Esophagus muscularis mucosa (tissue), 4 donors: ENCODE data around the gene FAM107B. TPM values are rescaled to one million over a fixed set of nuclear protein-coding genes. Genes with fewer than 3 reads are reported as not detected.
A peak's percentile ranks its signal among the peaks of the same experiment; 100 is the strongest.

Experiments
- DNase-seq: peaks from one replicate; pipeline ENCODE4 v3.0.0-alpha.2; 2017; ENCODE audit errors: extremely low spot score
- H3K27ac ChIP-seq, 4 donors: fragments of 200-600 bp; sonication (generic); replicated peaks in 1 of 4; 1 replicate in 3 of 4; 2 replicates in 1 of 4; pipeline ENCODE4 v1.5.1; 2016 to 2019; ENCODE audit warnings: mild to moderate bottlenecking in 1 of 4
- H3K27me3 ChIP-seq, 4 donors: fragments of 200-600 bp; sonication (generic); one replicate each; pipeline versions ENCODE4 v1.5.1 to v1.6.0; 2016 to 2019
- H3K36me3 ChIP-seq, 4 donors: fragments of 200-600 bp; sonication (generic); one replicate each; pipeline ENCODE4 v1.5.1; 2016 to 2019
- H3K4me1 ChIP-seq, 4 donors: fragments of 200-600 bp; sonication (generic); one replicate each; pipeline ENCODE4 v1.5.1; 2016 to 2019
- H3K4me3 ChIP-seq, 4 donors: fragments of 200-600 bp; sonication (generic); 1 replicate in 2 of 4; 2 replicates in 2 of 4; pipeline ENCODE4 v1.5.1; 2016 to 2019; ENCODE audit warnings: mild to moderate bottlenecking in 4 of 4, moderate library complexity in 1 of 4
- H3K9me3 ChIP-seq, 4 donors: fragments of 200-600 bp; sonication (generic); 1 replicate in 3 of 4; 2 replicates in 1 of 4; pipeline ENCODE4 v1.5.1; 2016 to 2019
- EP300 ChIP-seq: sonication (generic); formaldehyde crosslinking; IDR thresholded peaks from one replicate; pipeline ENCODE4 v1.6.1; 2017; ENCODE audit warnings: antibody characterized with exemption
- POLR2A ChIP-seq: fragments of 450-650 bp; IDR thresholded peaks from one replicate; pipeline ENCODE4 v1.6.1; 2017; ENCODE audit warnings: antibody characterized with exemption, moderate library complexity, mild to moderate bottlenecking, low read depth
- POLR2AphosphoS5 ChIP-seq, 2 donors: sonication (generic); formaldehyde crosslinking; IDR thresholded peaks; one replicate each; pipeline ENCODE4 v1.6.1; 2017; ENCODE audit warnings: antibody characterized with exemption in 2 of 2
- WGBS: methylation state at CpG from one replicate; pipeline ENCODE4 v1.1.5; 2018; 5-methylcytosine and 5-hydroxymethylcytosine counted together
- intact Hi-C: fragments of 100-400 bp; cut with DNase I; formaldehyde crosslinking; loops from one replicate; pipeline ENCODE4 v1.15.1; 2023
- total RNA-seq, 4 donors: library from RNA; depleted of rRNA; stranded (reverse); fragments of >200 nt; gene quantifications; one replicate each; pipeline versions ENCODE4 v1.1.0 to v1.2.1, GENCODE V29; 2016
- TF ChIP-seq, protein P1 (sequence below), 3 experiments: fragments of 200-600 bp in 2 of 3; fragments of 450-650 bp in 1 of 3; sonication (generic) in 2 of 3; IDR thresholded peaks; one replicate each; pipeline ENCODE4 v1.5.1; 2017 to 2019; ENCODE audit warnings: antibody characterized with exemption in 3 of 3, mild to moderate bottlenecking in 2 of 3, moderate library complexity in 1 of 3

Gene FAM107B
- total RNA-seq, 4 donors from 2014 or later = 7.5 to 14.1 (median 9.4) TPM

- Histone ChIP-seq H3K9me3 (no peaks in the 10 kb centered on the region), H3K27ac (no peak overlapping the region), H3K27me3 (no peaks in the 10 kb centered on the region), H3K36me3 (no peaks in the 10 kb centered on the region), H3K4me1 (peaks cover 0 to 21% (median 16%) of the 10 kb centered on the region in 4 donors), H3K4me3 (no peak overlapping the region)
- intact Hi-C loops = no loop called here
- TF ChIP-seq POLR2A (no peak), EP300 (no peak), POLR2AphosphoS5 (IDR thresholded peaks at IDR 0.05) (no peak)
- TF ChIP-seq, protein P1, sequence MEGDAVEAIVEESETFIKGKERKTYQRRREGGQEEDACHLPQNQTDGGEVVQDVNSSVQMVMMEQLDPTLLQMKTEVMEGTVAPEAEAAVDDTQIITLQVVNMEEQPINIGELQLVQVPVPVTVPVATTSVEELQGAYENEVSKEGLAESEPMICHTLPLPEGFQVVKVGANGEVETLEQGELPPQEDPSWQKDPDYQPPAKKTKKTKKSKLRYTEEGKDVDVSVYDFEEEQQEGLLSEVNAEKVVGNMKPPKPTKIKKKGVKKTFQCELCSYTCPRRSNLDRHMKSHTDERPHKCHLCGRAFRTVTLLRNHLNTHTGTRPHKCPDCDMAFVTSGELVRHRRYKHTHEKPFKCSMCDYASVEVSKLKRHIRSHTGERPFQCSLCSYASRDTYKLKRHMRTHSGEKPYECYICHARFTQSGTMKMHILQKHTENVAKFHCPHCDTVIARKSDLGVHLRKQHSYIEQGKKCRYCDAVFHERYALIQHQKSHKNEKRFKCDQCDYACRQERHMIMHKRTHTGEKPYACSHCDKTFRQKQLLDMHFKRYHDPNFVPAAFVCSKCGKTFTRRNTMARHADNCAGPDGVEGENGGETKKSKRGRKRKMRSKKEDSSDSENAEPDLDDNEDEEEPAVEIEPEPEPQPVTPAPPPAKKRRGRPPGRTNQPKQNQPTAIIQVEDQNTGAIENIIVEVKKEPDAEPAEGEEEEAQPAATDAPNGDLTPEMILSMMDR (IDR thresholded peaks at IDR 0.05) = no peak
- 88% methylated on average over 1 of the region's 1 CpG for WGBS
- no peak for DNase-seq
Observed at GRCh38 chr10:14489522-14490177, 285.0 kb downstream of the FAM107B start.

DNA sequence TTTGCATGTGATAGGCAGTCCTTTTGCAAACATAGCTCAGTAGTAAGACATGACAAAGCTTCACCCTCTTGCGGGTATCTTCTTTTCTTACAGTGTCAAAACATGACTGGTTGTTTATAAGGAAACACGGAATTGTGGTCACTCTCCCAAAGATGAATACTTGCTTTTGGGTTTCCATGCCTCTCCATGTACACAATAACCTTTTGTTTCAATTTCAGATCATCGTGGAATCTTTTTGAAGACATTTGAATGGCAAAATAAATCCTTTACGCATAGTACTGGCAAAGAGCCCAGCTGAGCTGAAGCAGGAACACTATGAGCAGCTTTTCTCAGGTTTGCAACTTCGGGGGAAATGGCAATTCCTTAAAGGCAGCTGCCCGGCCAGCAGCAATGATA is 287.2 kb downstream of the FAM107B start:
- Histone ChIP-seq H3K4me1 (peaks cover 0 to 21% (median 16%) of the 10 kb centered on the region in 4 donors), H3K36me3 (no peaks in the 10 kb centered on the region), H3K27me3 (no peaks in the 10 kb centered on the region), H3K27ac (peak overlapping the region in 1 of 4 donors; percentile 31), H3K4me3 (peak overlapping the region; percentile 8 to 23 (median 16)), H3K9me3 (no peaks in the 10 kb centered on the region)
- no peak for DNase-seq
- intact Hi-C loops = no loop called here
- WGBS = 14% methylated on average over 6 of the region's 6 CpGs
- TF ChIP-seq POLR2A (no peak), POLR2AphosphoS5 (IDR thresholded peaks at IDR 0.05) (no peak)
- TF ChIP-seq, protein P1 (IDR thresholded peaks at IDR 0.05) = no peak

DNA sequence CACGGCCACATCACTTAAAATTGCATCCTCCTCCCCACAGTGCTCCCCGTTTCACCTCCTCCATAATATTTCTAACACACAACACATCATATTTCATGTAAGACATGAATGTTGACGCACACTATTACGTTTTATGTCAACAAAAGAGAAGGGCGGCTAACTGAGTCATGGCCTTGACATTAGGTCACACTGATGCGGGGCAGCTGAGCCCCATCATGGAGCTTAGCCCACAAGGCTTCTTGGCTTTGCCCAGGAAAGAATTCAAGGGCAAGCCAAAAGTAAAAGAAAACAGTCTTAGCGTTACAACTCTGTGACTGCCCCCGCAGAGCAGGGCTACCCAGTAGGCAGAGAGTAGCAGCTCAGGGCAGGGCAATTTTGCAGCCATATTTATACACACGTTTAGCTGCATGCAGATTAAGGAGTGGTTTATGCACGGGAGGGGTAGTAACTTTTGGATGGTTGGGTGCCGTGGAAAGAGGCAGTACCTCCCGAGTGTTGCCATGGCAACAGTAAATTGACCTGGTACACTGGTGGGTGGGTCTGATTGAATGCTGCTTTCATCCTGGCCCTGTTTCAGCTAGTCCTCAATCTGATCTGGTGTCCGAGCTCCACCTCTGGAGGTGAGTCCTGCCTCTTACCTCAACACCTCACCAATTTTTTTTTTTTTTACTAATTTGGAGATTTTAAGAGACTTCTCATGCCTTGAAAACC is 287.8 kb downstream of the FAM107B start:
- WGBS = 27% methylated on average over 13 of the region's 13 CpGs
- TF ChIP-seq, protein P1 (IDR thresholded peaks at IDR 0.05) = no peak
- peak; percentile 11 to 22 for TF ChIP-seq POLR2AphosphoS5 (IDR thresholded peaks at IDR 0.05)
- no peak for TF ChIP-seq POLR2A
- TF ChIP-seq EP300 = no peak
- H3K27ac ChIP-seq = no peak overlapping the region

DNA sequence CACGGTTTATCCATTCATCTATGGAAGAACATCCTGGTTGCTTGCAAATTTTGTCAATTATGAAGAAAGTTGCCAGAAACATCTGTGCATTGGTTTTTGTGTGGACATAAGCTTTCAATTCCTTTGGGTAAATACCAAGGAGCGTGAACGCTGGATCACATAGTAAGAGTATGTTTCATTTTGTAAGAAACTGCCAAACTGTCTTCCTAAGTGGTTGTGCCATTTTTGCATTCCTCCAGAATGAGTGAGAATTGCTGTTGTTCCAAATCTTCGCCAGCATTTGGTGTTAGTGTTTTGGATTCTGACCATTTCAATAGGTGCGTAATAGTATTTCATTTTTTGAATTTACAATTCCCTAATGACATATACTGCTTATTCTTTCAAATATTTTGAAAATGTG is 288.7 kb downstream of the FAM107B start:
- intact Hi-C loops = no loop called here
- 96% methylated on average over 5 of the region's 5 CpGs for WGBS
- no peak overlapping the region for H3K4me3 ChIP-seq

More for the DNA sequence above, 287.8 kb downstream of the FAM107B start:
- Histone ChIP-seq H3K36me3 (no peaks in the 10 kb centered on the region), H3K9me3 (no peaks in the 10 kb centered on the region), H3K4me1 (peaks cover 0 to 21% (median 16%) of the 10 kb centered on the region in 4 donors), H3K4me3 (peak overlapping the region in 2 of 4 donors; percentile 13 to 19), H3K27me3 (no peaks in the 10 kb centered on the region)
- intact Hi-C loops = no loop called here
- DNase-seq = no peak

More for the DNA sequence above, 288.7 kb downstream of the FAM107B start:
- Histone ChIP-seq H3K27ac (no peak overlapping the region), H3K27me3 (no peaks in the 10 kb centered on the region), H3K9me3 (no peaks in the 10 kb centered on the region), H3K4me1 (peaks cover 0 to 28% (median 25%) of the 10 kb centered on the region in 4 donors), H3K36me3 (no peaks in the 10 kb centered on the region)
- TF ChIP-seq, protein P1 (IDR thresholded peaks at IDR 0.05) = no peak
- TF ChIP-seq EP300 = no peak
- no peak for TF ChIP-seq POLR2A
- DNase-seq = no peak
